GM15510 (cell line): ENCODE data around the gene SND1.

Experiments
- POLR2A ChIP-seq: IDR thresholded peaks from 3 replicates; pipeline ENCODE4 v1.6.1; 2011; ENCODE audit warnings: borderline replicate concordance; ENCODE audit not compliant: insufficient read length; ENCODE audit errors: extremely low read depth

The SND1 gene

GRCh38 chr7:127940381-127941160 is 288.6 kb downstream of the SND1 start:
- no peak for TF ChIP-seq POLR2A

- no peak for TF ChIP-seq POLR2A
These were observed 289.6 kb downstream of the SND1 start for GRCh38 chr7:127941476-127942210.

GRCh38 chr7:127943541-127944521 is 291.8 kb downstream of the SND1 start:
- no peak for TF ChIP-seq POLR2A

DNA sequence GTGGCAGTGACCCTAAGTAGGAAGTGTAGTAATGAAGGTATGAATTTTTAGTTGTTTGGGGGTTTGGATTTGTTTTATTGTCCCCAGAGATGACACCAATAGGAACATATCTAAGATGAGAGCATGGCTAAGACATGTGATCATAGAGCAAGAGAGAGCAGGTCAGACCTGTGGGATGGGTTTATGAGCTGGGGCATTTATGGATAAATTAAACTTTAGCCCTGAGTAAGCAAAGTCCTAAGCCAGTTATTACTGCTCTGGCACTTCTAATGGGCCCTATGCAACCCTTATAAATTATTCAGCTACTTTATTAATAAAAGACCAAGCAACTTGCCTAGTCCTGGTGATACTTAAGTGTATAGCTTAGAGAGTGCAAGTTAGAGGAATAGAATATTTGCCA is 294.1 kb downstream of the SND1 start:
- TF ChIP-seq POLR2A, result no peak

DNA sequence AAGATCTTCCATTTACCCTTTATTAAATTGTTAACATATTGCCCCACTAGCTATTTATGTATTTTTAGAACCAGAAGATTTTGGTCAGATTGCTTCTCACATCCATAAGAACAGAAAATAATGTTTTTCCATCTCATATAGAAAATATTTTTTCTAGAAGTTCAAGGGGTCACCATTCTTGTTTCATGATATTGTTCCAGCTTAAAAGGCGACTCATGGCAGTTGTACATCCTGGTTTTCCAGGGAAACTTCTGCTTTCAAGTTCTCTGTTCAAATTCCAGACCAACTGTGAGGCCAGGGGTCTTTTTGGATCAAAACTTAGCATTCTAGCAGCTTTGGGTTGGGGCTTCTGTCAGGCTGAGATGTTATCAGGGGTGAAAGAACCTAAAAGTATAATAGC is 294.9 kb downstream of the SND1 start:
- no peak for TF ChIP-seq POLR2A

DNA sequence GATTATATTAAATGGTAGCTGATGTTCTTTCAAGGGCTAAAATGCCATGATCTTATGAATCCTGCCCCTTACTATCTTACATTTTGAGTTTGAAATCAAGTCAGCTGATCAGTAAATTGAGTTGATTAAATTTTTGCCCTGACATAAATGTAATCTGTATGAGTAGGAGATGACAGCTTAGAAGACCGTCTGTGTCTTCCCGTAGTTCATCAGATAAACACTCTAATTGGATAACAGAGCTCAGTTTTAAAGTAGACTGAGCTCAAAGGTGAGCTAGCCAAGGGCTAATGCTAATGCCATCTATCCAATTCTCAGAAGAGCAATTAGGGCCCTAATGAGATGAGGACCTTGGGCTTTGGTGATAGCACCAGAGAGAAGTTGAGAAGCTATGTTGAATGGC is 296.3 kb downstream of the SND1 start:
- TF ChIP-seq POLR2A, result no peak

DNA sequence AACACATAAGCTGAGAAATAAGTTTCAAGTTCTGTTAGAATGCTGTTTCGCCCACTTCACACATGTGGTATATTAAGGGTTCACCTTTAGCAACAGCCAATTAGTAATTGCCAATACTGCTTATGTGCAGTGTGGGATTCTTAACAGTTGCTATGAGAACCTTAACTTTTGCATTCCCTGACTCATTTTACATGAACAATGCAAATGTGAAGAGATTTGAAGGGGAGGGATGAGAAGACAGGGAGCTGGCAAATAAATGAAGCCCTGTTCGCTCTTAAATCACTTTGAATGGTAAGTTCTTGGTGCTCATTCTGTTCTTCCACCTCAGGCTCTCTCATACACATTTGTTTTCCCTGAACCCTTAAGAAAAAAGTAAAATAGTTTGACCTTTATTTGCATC is 296.9 kb downstream of the SND1 start:
- TF ChIP-seq POLR2A, result no peak

- TF ChIP-seq POLR2A, result no peak
These were observed 297.8 kb downstream of the SND1 start for GRCh38 chr7:127949769-127950222.

DNA sequence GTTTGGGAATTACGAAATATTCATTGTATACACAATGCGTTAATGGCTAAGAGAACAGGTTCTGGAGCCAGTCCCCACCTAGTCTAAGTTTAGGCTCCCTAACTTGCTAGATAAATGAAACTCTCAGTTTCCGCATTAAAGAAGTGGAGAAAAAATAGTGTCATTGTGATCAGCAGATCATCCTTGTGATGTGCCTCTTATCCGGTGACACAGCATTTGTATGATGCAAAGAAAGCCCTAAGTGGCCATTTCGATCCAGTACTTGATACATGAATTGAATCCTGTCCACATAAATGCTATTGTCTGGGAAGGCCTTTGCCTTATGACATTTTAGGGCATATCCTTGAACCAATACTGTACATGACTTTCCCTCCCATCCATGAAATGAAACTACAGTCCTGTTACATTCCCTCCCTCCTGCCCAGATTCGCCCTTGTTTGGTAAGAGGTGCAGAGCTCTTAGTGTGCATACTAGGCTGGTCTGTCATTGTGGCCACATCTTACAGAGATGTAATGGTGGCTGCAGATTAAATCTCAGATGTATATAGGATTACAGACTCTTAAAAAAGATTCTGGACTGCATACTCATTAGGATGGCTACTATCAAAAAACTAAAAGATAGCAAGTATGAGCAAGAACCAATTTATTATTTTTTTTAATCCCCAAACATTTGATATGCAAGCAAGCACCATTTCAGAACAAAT is 298.4 kb downstream of the SND1 start:
- TF ChIP-seq POLR2A, result no peak

DNA sequence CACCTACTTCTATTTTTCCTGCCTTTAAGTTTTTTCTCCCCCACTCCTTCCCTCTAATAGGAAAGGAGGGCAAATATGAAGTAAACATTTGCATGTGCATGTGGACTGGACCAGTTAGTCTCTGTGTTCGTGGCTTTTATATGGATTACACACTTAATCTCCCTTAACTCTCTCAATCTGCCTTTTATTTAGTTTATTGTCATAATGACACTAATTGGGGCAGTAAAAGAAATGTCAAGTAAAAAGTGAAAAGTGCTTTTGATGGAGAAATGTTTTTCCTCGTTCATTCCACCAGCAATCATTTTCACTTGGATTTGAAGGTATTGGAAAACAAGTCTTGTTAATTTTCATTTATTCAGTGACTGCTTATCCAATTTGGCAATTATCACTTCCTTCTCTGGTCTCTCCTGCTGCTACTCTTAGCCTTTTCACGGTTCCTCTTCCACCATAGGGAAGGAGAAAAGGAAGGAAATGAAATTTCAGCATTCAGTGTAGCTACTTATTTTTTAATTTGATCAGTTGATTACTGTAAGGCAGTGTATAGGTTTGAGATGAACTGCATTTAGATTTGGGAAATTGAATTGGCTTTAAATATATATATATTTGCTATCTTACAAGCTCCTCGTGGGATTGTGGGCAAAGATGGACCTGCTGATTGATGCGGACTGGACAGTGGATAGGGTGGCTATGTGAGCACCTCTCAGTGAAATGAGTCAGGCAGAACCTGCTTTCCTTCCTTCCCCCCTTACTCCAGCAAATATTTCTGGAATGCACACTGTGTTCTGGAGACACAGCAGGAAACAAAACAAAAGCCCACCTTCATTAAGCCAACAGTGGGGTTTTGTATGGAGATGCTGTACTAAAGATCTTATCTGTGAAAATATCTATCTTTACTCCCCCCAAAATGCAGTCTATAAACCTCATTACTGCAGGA is 301.7 kb downstream of the SND1 start:
- no peak for TF ChIP-seq POLR2A

GRCh38 chr7:127954357-127954748 is 302.4 kb downstream of the SND1 start:
- no peak for TF ChIP-seq POLR2A

GRCh38 chr7:127955051-127955531 is 303.1 kb downstream of the SND1 start:
- TF ChIP-seq POLR2A, result no peak

- no peak for TF ChIP-seq POLR2A
These were observed 305.9 kb downstream of the SND1 start for GRCh38 chr7:127957886-127958285.
